ENCODE measurements around the gene ZFYVE21.

The ZFYVE21 gene

GRCh38 chr14:103730490-103731035 lies 15.0 kb downstream of the ZFYVE21 start:
- H3K4me3 ChIP-seq (ENCODE audit: low read depth in 1 of 2, low read length in 1 of 2) = no peak overlapping the region
- no peaks in the 10 kb centered on the region for H3K27me3 ChIP-seq
- H3K9me3 ChIP-seq = no peaks in the 10 kb centered on the region
- TF ChIP-seq CTCF (IDR thresholded peaks at IDR 0.05) = no peak
- H3K27ac ChIP-seq = no peak overlapping the region
- peaks cover 73% of the 10 kb centered on the region for H3K36me3 ChIP-seq
- no peaks in the 10 kb centered on the region for H3K4me1 ChIP-seq (ENCODE audit: control insufficient read depth in 1 of 2, insufficient read depth in 1 of 2, low read depth in 1 of 2, low read length in 1 of 2)

GRCh38 chr14:103731481-103731880 lies 15.9 kb downstream of the ZFYVE21 start:
- no peaks in the 10 kb centered on the region for H3K4me1 ChIP-seq (ENCODE audit: control insufficient read depth in 1 of 2, insufficient read depth in 1 of 2, low read depth in 1 of 2, low read length in 1 of 2)
- peaks cover 67% of the 10 kb centered on the region for H3K36me3 ChIP-seq
- H3K27me3 ChIP-seq = no peaks in the 10 kb centered on the region
- no peak overlapping the region for H3K4me3 ChIP-seq (ENCODE audit: low read depth in 1 of 2, low read length in 1 of 2)
- no peaks in the 10 kb centered on the region for H3K9me3 ChIP-seq
- no peak overlapping the region for H3K27ac ChIP-seq
- no peak for TF ChIP-seq CTCF (IDR thresholded peaks at IDR 0.05)

GRCh38 chr14:103731916-103732867 lies 16.6 kb downstream of the ZFYVE21 start:
- Histone ChIP-seq H3K9me3 (no peaks in the 10 kb centered on the region), H3K27me3 (no peaks in the 10 kb centered on the region), H3K36me3 (peaks cover 66% of the 10 kb centered on the region), H3K27ac (no peak overlapping the region), H3K4me1 (ENCODE audit: control insufficient read depth in 1 of 2, insufficient read depth in 1 of 2, low read depth in 1 of 2, low read length in 1 of 2) (no peaks in the 10 kb centered on the region), H3K4me3 (ENCODE audit: low read depth in 1 of 2, low read length in 1 of 2) (no peak overlapping the region)
- no peak for TF ChIP-seq CTCF (IDR thresholded peaks at IDR 0.05)

- Histone ChIP-seq H3K9me3 (no peaks in the 10 kb centered on the region), H3K36me3 (peaks cover 59% of the 10 kb centered on the region), H3K27me3 (no peaks in the 10 kb centered on the region), H3K4me3 (ENCODE audit: low read depth in 1 of 2, low read length in 1 of 2) (no peak overlapping the region), H3K4me1 (ENCODE audit: control insufficient read depth in 1 of 2, insufficient read depth in 1 of 2, low read depth in 1 of 2, low read length in 1 of 2) (no peaks in the 10 kb centered on the region), H3K27ac (no peak overlapping the region)
- no peak for TF ChIP-seq CTCF (IDR thresholded peaks at IDR 0.05)
Observed at GRCh38 chr14:103732868-103733620, 17.4 kb downstream of the ZFYVE21 start.

GRCh38 chr14:103733651-103734050 lies 18.0 kb downstream of the ZFYVE21 start:
- Histone ChIP-seq H3K27ac (no peak overlapping the region), H3K4me1 (ENCODE audit: control insufficient read depth in 1 of 2, insufficient read depth in 1 of 2, low read depth in 1 of 2, low read length in 1 of 2) (no peaks in the 10 kb centered on the region), H3K36me3 (peaks cover 53% of the 10 kb centered on the region), H3K4me3 (ENCODE audit: low read depth in 1 of 2, low read length in 1 of 2) (no peak overlapping the region), H3K27me3 (no peaks in the 10 kb centered on the region), H3K9me3 (no peaks in the 10 kb centered on the region)
- TF ChIP-seq CTCF (IDR thresholded peaks at IDR 0.05) = no peak
